Loucy (cell line): Measurements from ENCODE around the gene RAET1L.

Experiments used
- CTCF ChIP-seq: fragments of 200-600 bp; sonication (generic); conservative IDR thresholded peaks from 2 replicates; pipeline ENCODE4 v1.5.1; 2014; ENCODE audit warnings: mild to moderate bottlenecking, antibody characterized with exemption, low read length
- EZH2phosphoT487 ChIP-seq: fragments of 200-600 bp; IDR thresholded peaks from 2 replicates; pipeline ENCODE4 v1.6.1; 2018; ENCODE audit warnings: antibody characterized with exemption, mild to moderate bottlenecking, moderate library complexity, borderline replicate concordance

DNA sequence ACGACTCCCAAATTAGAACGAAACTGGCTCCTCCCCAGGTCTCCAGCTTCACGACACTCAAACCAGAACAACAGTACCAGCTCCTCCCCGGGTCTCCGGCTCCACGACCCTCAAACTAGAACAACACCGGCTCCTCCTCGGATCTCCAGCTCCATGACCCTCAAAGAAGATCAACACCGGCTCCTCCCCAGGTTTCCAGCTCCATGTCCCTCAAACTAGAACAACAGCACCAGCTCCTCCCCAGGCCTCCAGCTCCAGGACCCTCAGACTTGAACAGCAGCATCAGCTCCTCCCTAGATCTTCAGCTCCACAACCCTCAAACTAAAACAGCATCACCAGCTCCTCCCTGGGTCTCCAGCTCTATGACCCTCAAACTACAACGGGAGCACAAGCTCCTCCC, 29.8 kb upstream of the RAET1L start:
- TF ChIP-seq CTCF, result no peak
- no peak for TF ChIP-seq EZH2phosphoT487
